HCT116 (cell line): Measurements from ENCODE around the gene ERBB2. TPM values are rescaled to one million over a fixed set of nuclear protein-coding genes. Genes with fewer than 3 reads are reported as not detected.
"Not testable (repeated sequence)": the region's sequence is repeated elsewhere in the genome, so short reads cannot be mapped to it uniquely, and the experiment has no call there.

ENCODE experiments used
- ATAC-seq: fragments of 200-7000 bp; cut with Tn5 transposase; 2 replicates; pipeline ENCODE4 v1.9.1; 2020; ENCODE audit warnings: mild to moderate bottlenecking, moderate library complexity
- BruUV-seq: library from RNA; stranded (reverse); fragments of 400-500 nt; replicated peaks from 2 replicates; lab custom pipeline; 2021; lab: Mats Ljungman, UMichigan
- CTCF ChIA-PET: fragments of 300-600 bp; sonication (Branson Sonifier 250); formaldehyde crosslinking; loops from one replicate; lab custom pipeline; 2021; ENCODE audit warnings: antibody characterized with exemption; lab: Charles Lee
- POLR2A ChIA-PET: fragments of 300-600, 350-600 bp; sonication (Branson Sonifier 250); formaldehyde crosslinking; loops from one replicate; lab custom pipeline; 2021; ENCODE audit warnings: antibody characterized with exemption; lab: Charles Lee
- RAD21 ChIA-PET, 2 experiments: fragments of 300-600 bp; sonication (Branson Sonifier 250); formaldehyde crosslinking; loops; one replicate each; lab custom pipeline; 2023; ENCODE audit warnings: low total read pairs in 2 of 2; ENCODE audit not compliant: uncharacterized antibody in 2 of 2, unreplicated experiment in 2 of 2, low non-redundant PET in 1 of 2; lab: Charles Lee
- DNase-seq: peaks from one replicate; pipeline ENCODE4 v3.0.0-alpha.2; 2010; ENCODE audit warnings: low read depth, low spot score
- H2AFZ ChIP-seq: fragments of 200-600 bp; shearing (Covaris generic), sonication (generic); 2 replicates; pipeline ENCODE4 v1.6.1; 2017; ENCODE audit warnings: low read depth, mixed run types, mixed read lengths, antibody characterized with exemption, low read length; ENCODE audit not compliant: poor library complexity, severe bottlenecking
- H3K27ac ChIP-seq: 2 replicates; pipeline ENCODE4 v1.5.1; 2012; ENCODE audit warnings: low read depth, low read length
- H3K27me3 ChIP-seq: fragments of 200-600 bp; sonication (generic); 2 replicates; pipeline ENCODE4 v1.6.1; 2016; ENCODE audit warnings: mixed run types, low read length, mixed read lengths; ENCODE audit not compliant: insufficient read depth
- H3K36me3 ChIP-seq, 2 experiments: fragments of 200-500 bp in 1 of 2; fragments of 200-600 bp in 1 of 2; sonication (Bioruptor generic) in 1 of 2; sonication (generic) in 1 of 2; 2 replicates each; pipeline versions ENCODE4 v1.5.1 to v1.6.1; 2014 to 2016; ENCODE audit warnings: low read length in 2 of 2, inconsistent platforms in 1 of 2, mixed read lengths in 1 of 2, mixed run types in 1 of 2; ENCODE audit not compliant: insufficient read depth in 2 of 2, control insufficient read depth in 1 of 2
- H3K4me1 ChIP-seq, 2 experiments: fragments of 200-600 bp in 1 of 2; sonication (generic) in 1 of 2; 2 replicates each; pipeline versions ENCODE4 v1.5.1 to v1.6.1; 2012 to 2017; ENCODE audit warnings: low read length in 2 of 2, inconsistent platforms in 1 of 2, mild to moderate bottlenecking in 1 of 2, mixed read lengths in 1 of 2, mixed run types in 1 of 2, moderate library complexity in 1 of 2; ENCODE audit not compliant: insufficient read depth in 2 of 2, control insufficient read depth in 1 of 2
- H3K4me2 ChIP-seq: fragments of 200-600 bp; sonication (generic); 2 replicates; pipeline ENCODE4 v1.6.1; 2017; ENCODE audit warnings: mixed run types, low read length, mixed read lengths
- H3K4me3 ChIP-seq, 2 experiments: fragments of 200-600 bp in 1 of 2; sonication (generic) in 1 of 2; replicated peaks in 1 of 2; 2 replicates each; pipeline ENCODE4 v1.5.1; 2011 to 2016; ENCODE audit warnings: low read length in 2 of 2, control low read depth in 1 of 2, low read depth in 1 of 2, mild to moderate bottlenecking in 1 of 2, mixed read lengths in 1 of 2, mixed run types in 1 of 2
- H3K79me2 ChIP-seq: fragments of 200-600 bp; sonication (generic); 2 replicates; pipeline ENCODE4 v1.6.1; 2017; ENCODE audit warnings: mild to moderate bottlenecking, mixed run types, low read length, moderate library complexity, mixed read lengths; ENCODE audit not compliant: insufficient read depth
- H3K9ac ChIP-seq: fragments of 200-600 bp; sonication (generic); 2 replicates; pipeline ENCODE4 v1.6.1; 2016; ENCODE audit warnings: low read length, mixed read lengths
- H3K9me2 ChIP-seq: fragments of 200-600 bp; sonication (generic), shearing (Covaris generic); 2 replicates; pipeline ENCODE4 v1.6.1; 2017; ENCODE audit warnings: mixed run types, mild to moderate bottlenecking, moderate library complexity; ENCODE audit not compliant: insufficient read depth
- H3K9me3 ChIP-seq, 2 experiments: fragments of 200-500 bp in 1 of 2; fragments of 200-600 bp in 1 of 2; sonication (Bioruptor generic) in 1 of 2; sonication (generic) in 1 of 2; 2 replicates each; pipeline ENCODE4 v1.6.1; 2014 to 2017; ENCODE audit warnings: low read length in 2 of 2, mixed read lengths in 2 of 2, inconsistent platforms in 1 of 2, low read depth in 1 of 2, mild to moderate bottlenecking in 1 of 2, mixed run types in 1 of 2, moderate library complexity in 1 of 2; ENCODE audit not compliant: control insufficient read depth in 1 of 2, insufficient read depth in 1 of 2
- H4K20me1 ChIP-seq: fragments of 200-600 bp; sonication (generic), shearing (Covaris generic); 2 replicates; pipeline ENCODE4 v1.6.1; 2017; ENCODE audit warnings: mixed run types, mild to moderate bottlenecking, moderate library complexity; ENCODE audit not compliant: insufficient read depth
- CBX3 ChIP-seq: IDR thresholded peaks from 2 replicates; pipeline ENCODE4 v1.6.1; 2012; ENCODE audit warnings: low read depth
- CTCF ChIP-seq, 3 experiments: fragments of 200-600 bp in 1 of 3; sonication (generic) in 1 of 3; IDR thresholded peaks in 2 of 3; conservative IDR thresholded peaks in 1 of 3; 2 replicates each; pipeline ENCODE4 v1.5.1; 2012 to 2017; ENCODE audit warnings: low read depth in 2 of 3, low read length in 2 of 3, antibody characterized with exemption in 1 of 3, borderline replicate concordance in 1 of 3, control low read depth in 1 of 3, mild to moderate bottlenecking in 1 of 3, mixed read lengths in 1 of 3, mixed run types in 1 of 3, moderate library complexity in 1 of 3; ENCODE audit not compliant: insufficient read depth in 1 of 3
- ELF1 ChIP-seq: IDR thresholded peaks from 2 replicates; pipeline ENCODE4 v1.6.1; 2012; ENCODE audit warnings: low read depth, borderline replicate concordance
- EZH2 ChIP-seq: fragments of 200-600 bp; sonication (generic); IDR thresholded peaks from 2 replicates; pipeline ENCODE4 v1.6.1; 2017; ENCODE audit warnings: antibody characterized with exemption, mixed run types
- JUND ChIP-seq: IDR thresholded peaks from 2 replicates; pipeline ENCODE4 v1.6.1; 2012
- MAX ChIP-seq: IDR thresholded peaks from 2 replicates; pipeline ENCODE4 v1.6.1; 2012
- SIN3A ChIP-seq: IDR thresholded peaks from 2 replicates; pipeline ENCODE4 v1.6.1; 2012; ENCODE audit warnings: low read depth
- TCF7L2 ChIP-seq: IDR thresholded peaks from 2 replicates; pipeline ENCODE4 v1.7.0; 2011; ENCODE audit warnings: borderline replicate concordance, inconsistent platforms; ENCODE audit not compliant: insufficient read depth, insufficient read length; ENCODE audit errors: extremely low read depth
- YY1 ChIP-seq: IDR thresholded peaks from 2 replicates; pipeline ENCODE4 v1.6.1; 2011; ENCODE audit warnings: low read length, low read depth, moderate library complexity, mild to moderate bottlenecking; ENCODE audit not compliant: insufficient replicate concordance; ENCODE audit errors: extremely low read depth
- ZFX ChIP-seq: fragments of 450-650 bp; IDR thresholded peaks from 2 replicates; pipeline ENCODE4 v1.6.1; 2017
- intact Hi-C: fragments of 100-400 bp; cut with micrococcal nuclease; formaldehyde crosslinking; loops from 2 replicates; pipeline ENCODE4 v1.10.0; 2022
- total RNA-seq: library from RNA; stranded (reverse); gene quantifications from one replicate; pipeline ENCODE4 v1.2.1, GENCODE V29; 2021; ENCODE audit not compliant: unreplicated experiment
- TF ChIP-seq, protein P1 (sequence below): IDR thresholded peaks from 2 replicates; pipeline ENCODE4 v1.6.1; 2011; ENCODE audit warnings: mild to moderate bottlenecking, low read length, moderate library complexity; ENCODE audit not compliant: insufficient replicate concordance; ENCODE audit errors: extremely low read depth
- TF ChIP-seq, protein P2 (sequence below): IDR thresholded peaks from 2 replicates; pipeline ENCODE4 v1.6.1; 2012; ENCODE audit warnings: low read depth

ERBB2 gene
- total RNA-seq, 1 experiment from 2014 or later: 75.8 TPM

- DNase-seq, H2AFZ ChIP-seq, H3K9ac ChIP-seq, RAD21 ChIA-PET, H3K4me3 ChIP-seq, POLR2A ChIA-PET, ATAC-seq, H3K27ac ChIP-seq, BruUV-seq, intact Hi-C loops, H3K4me2 ChIP-seq, H3K27me3 ChIP-seq, H3K79me2 ChIP-seq, H3K9me2 ChIP-seq, H4K20me1 ChIP-seq, H3K9me3 ChIP-seq: not testable (repeated sequence)
- CTCF ChIA-PET: interaction anchor here (0.6 to 1.2 kb wide), 2 partner anchors 11 to 164 kb away, joined by 3 read pairs; partner anchors contain the start of gene ERBB2
- H3K4me1 ChIP-seq: peaks cover 10 to 12% of the 10 kb centered on the region in 2 experiments
- peaks cover 4 to 32% of the 10 kb centered on the region in 2 experiments; a peak in 3 of 4 replicates for H3K36me3 ChIP-seq
These were observed 11.2 kb downstream of the ERBB2 start for GRCh38 chr17:39711071-39711470.

- Histone ChIP-seq H3K9ac (no peak overlapping the region), H2AFZ (no peak overlapping the region), H3K27ac (no peak overlapping the region), H3K4me3 (no peak overlapping the region), H3K27me3 (no peaks in the 10 kb centered on the region), H3K9me3 (no peaks in the 10 kb centered on the region), H3K4me2 (no peak overlapping the region), H3K4me1 (peaks cover 3 to 4% of the 10 kb centered on the region in 2 experiments; a peak in 2 of 4 replicates), H4K20me1 (no peaks in the 10 kb centered on the region), H3K79me2 (no peaks in the 10 kb centered on the region), H3K36me3 (peaks cover 4 to 32% of the 10 kb centered on the region in 2 experiments; a peak in 3 of 4 replicates), H3K9me2 (no peaks in the 10 kb centered on the region)
- ChIA-PET POLR2A (no interaction called here), CTCF (no interaction called here), RAD21 (no interaction called here)
- no peak for ATAC-seq
- DNase-seq: no peak
- no TSS peak for BruUV-seq
- intact Hi-C loops: no loop called here
- TF ChIP-seq CBX3 (no peak), MAX (no peak), EZH2 (no peak), CTCF (IDR thresholded peaks at IDR 0.05 in 2 of 3, conservative IDR thresholded peaks at IDR 0.05 in 1 of 3; ENCODE audit: borderline replicate concordance in 1 of 3, insufficient read depth in 1 of 3, low read depth in 2 of 3, low read length in 2 of 3) (no peak), ZFX (no peak), TCF7L2 (no peak), JUND (no peak), ELF1 (no peak), SIN3A (no peak), YY1 (no peak)
- TF ChIP-seq, protein P1, sequence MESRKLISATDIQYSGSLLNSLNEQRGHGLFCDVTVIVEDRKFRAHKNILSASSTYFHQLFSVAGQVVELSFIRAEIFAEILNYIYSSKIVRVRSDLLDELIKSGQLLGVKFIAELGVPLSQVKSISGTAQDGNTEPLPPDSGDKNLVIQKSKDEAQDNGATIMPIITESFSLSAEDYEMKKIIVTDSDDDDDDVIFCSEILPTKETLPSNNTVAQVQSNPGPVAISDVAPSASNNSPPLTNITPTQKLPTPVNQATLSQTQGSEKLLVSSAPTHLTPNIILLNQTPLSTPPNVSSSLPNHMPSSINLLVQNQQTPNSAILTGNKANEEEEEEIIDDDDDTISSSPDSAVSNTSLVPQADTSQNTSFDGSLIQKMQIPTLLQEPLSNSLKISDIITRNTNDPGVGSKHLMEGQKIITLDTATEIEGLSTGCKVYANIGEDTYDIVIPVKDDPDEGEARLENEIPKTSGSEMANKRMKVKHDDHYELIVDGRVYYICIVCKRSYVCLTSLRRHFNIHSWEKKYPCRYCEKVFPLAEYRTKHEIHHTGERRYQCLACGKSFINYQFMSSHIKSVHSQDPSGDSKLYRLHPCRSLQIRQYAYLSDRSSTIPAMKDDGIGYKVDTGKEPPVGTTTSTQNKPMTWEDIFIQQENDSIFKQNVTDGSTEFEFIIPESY: no peak
- TF ChIP-seq, protein P2, sequence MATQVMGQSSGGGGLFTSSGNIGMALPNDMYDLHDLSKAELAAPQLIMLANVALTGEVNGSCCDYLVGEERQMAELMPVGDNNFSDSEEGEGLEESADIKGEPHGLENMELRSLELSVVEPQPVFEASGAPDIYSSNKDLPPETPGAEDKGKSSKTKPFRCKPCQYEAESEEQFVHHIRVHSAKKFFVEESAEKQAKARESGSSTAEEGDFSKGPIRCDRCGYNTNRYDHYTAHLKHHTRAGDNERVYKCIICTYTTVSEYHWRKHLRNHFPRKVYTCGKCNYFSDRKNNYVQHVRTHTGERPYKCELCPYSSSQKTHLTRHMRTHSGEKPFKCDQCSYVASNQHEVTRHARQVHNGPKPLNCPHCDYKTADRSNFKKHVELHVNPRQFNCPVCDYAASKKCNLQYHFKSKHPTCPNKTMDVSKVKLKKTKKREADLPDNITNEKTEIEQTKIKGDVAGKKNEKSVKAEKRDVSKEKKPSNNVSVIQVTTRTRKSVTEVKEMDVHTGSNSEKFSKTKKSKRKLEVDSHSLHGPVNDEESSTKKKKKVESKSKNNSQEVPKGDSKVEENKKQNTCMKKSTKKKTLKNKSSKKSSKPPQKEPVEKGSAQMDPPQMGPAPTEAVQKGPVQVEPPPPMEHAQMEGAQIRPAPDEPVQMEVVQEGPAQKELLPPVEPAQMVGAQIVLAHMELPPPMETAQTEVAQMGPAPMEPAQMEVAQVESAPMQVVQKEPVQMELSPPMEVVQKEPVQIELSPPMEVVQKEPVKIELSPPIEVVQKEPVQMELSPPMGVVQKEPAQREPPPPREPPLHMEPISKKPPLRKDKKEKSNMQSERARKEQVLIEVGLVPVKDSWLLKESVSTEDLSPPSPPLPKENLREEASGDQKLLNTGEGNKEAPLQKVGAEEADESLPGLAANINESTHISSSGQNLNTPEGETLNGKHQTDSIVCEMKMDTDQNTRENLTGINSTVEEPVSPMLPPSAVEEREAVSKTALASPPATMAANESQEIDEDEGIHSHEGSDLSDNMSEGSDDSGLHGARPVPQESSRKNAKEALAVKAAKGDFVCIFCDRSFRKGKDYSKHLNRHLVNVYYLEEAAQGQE: no peak
These were observed 12.0 kb downstream of the ERBB2 start for GRCh38 chr17:39711851-39712250.
